GM12878 (cell line): ENCODE results near the gene ZNF644. TPM values are rescaled to one million over a fixed set of nuclear protein-coding genes. Genes with fewer than 3 reads are reported as not detected.

Experiments
- ASH2L ChIP-seq: fragments of 300-600, 200-600 bp; sonication (generic); IDR thresholded peaks from 2 replicates; pipeline ENCODE4 v1.6.1; 2017; ENCODE audit warnings: low read depth, mild to moderate bottlenecking, borderline replicate concordance
- CBFB ChIP-seq: IDR thresholded peaks from 2 replicates; pipeline ENCODE4 v1.6.1; 2016; ENCODE audit warnings: antibody characterized with exemption, low read depth
- CREM ChIP-seq: IDR thresholded peaks from 2 replicates; pipeline ENCODE4 v1.6.1; 2014; ENCODE audit warnings: antibody characterized with exemption, low read depth
- EZH2 ChIP-seq: IDR thresholded peaks from 2 replicates; pipeline ENCODE4 v1.6.1; 2012; ENCODE audit warnings: low read depth, mild to moderate bottlenecking, control low read depth, inconsistent platforms, low read length, borderline replicate concordance; ENCODE audit not compliant: control insufficient read depth
- FOS ChIP-seq: IDR thresholded peaks from 3 replicates; pipeline ENCODE4 v1.6.1; 2011; ENCODE audit warnings: borderline replicate concordance; ENCODE audit not compliant: insufficient read length; ENCODE audit errors: extremely low read depth
- FOXK2 ChIP-seq: fragments of 450-650 bp; IDR thresholded peaks from 2 replicates; pipeline ENCODE4 v1.6.1; 2017; ENCODE audit warnings: mild to moderate bottlenecking, moderate library complexity
- HCFC1 ChIP-seq: fragments of 150-350 bp; IDR thresholded peaks from 2 replicates; pipeline ENCODE4 v1.6.1; 2014; ENCODE audit warnings: low read length
- HDGF ChIP-seq: fragments of 450-650 bp; IDR thresholded peaks from 2 replicates; pipeline ENCODE4 v1.6.1; 2016; ENCODE audit warnings: antibody characterized with exemption
- JUNB ChIP-seq: IDR thresholded peaks from 2 replicates; pipeline ENCODE4 v1.6.1; 2016; ENCODE audit warnings: antibody characterized with exemption, mild to moderate bottlenecking
- MEF2B ChIP-seq: fragments of 450-650 bp; IDR thresholded peaks from 2 replicates; pipeline ENCODE4 v1.6.1; 2018; ENCODE audit warnings: mild to moderate bottlenecking, moderate library complexity; ENCODE audit not compliant: partially characterized antibody, poor library complexity, severe bottlenecking
- MXI1 ChIP-seq: fragments of 150-350 bp; IDR thresholded peaks from 2 replicates; pipeline ENCODE4 v1.6.1; 2011; ENCODE audit warnings: low read depth, mild to moderate bottlenecking, inconsistent platforms, low read length, improper control_type of control experiment
- NFXL1 ChIP-seq: fragments of 450-650 bp; IDR thresholded peaks from 2 replicates; pipeline ENCODE4 v1.6.1; 2017; ENCODE audit warnings: antibody characterized with exemption, mild to moderate bottlenecking, borderline replicate concordance
- NFYB ChIP-seq: IDR thresholded peaks from 2 replicates; pipeline ENCODE4 v1.6.1; 2011; ENCODE audit warnings: low read depth, mild to moderate bottlenecking, low read length, improper control_type of control experiment, moderate library complexity; ENCODE audit not compliant: insufficient read depth
- PAX8 ChIP-seq: fragments of 450-650 bp; IDR thresholded peaks from 2 replicates; pipeline ENCODE4 v1.6.1; 2017; ENCODE audit warnings: mild to moderate bottlenecking, moderate library complexity
- RAD21 ChIP-seq: IDR thresholded peaks from 2 replicates; pipeline ENCODE4 v1.6.1; 2011; ENCODE audit warnings: mild to moderate bottlenecking, low read depth, low read length, moderate library complexity; ENCODE audit not compliant: insufficient read depth
- RAD51 ChIP-seq: fragments of 450-650 bp; IDR thresholded peaks from 2 replicates; pipeline ENCODE4 v1.6.1; 2016; ENCODE audit warnings: moderate library complexity, mild to moderate bottlenecking, inconsistent platforms
- RELA ChIP-seq: fragments of 450-650 bp; IDR thresholded peaks from 2 replicates; pipeline ENCODE4 v1.8.0; 2014; ENCODE audit warnings: borderline replicate concordance; ENCODE audit not compliant: partially characterized antibody
- RUNX3 ChIP-seq: IDR thresholded peaks from 2 replicates; pipeline ENCODE4 v1.6.1; 2012; ENCODE audit warnings: low read length, inconsistent platforms
- SPI1 ChIP-seq: IDR thresholded peaks from 2 replicates; pipeline ENCODE4 v1.6.1; 2011; ENCODE audit warnings: low read depth, mild to moderate bottlenecking, low read length, moderate library complexity, borderline replicate concordance; ENCODE audit not compliant: insufficient read depth
- TCF3 ChIP-seq: IDR thresholded peaks from 2 replicates; pipeline ENCODE4 v1.6.1; 2012; ENCODE audit warnings: low read depth, mild to moderate bottlenecking, low read length, borderline replicate concordance; ENCODE audit not compliant: insufficient read depth
- ZNF622 ChIP-seq: fragments of 450-650 bp; IDR thresholded peaks from 2 replicates; pipeline ENCODE4 v1.6.1; 2017; ENCODE audit warnings: mild to moderate bottlenecking, inconsistent platforms
- ZZZ3 ChIP-seq: IDR thresholded peaks from 2 replicates; pipeline ENCODE4 v1.6.1; 2011; ENCODE audit warnings: low read depth; ENCODE audit not compliant: control insufficient read depth, insufficient read length
- polyA plus RNA-seq, 11 experiments: library from polyadenylated mRNA; depleted of rRNA in 4 of 11; unstranded in 6 of 11; stranded (reverse) in 5 of 11; fragments of >200 nt; fragmentation: Nextera tagmentation in 4 of 11; fragmentation: Illumina TruSeq in 1 of 11; extraction: Ambion mirVana in 4 of 11; extraction: Trizol in 1 of 11; gene quantifications; 1 replicate in 1 of 11; 2 replicates in 10 of 11; pipeline versions ENCODE4 v1.2.1 to v1.2.3, GENCODE V29; 2011 to 2016; ENCODE audit warnings: inconsistent platforms in 2 of 11, missing spikeins in 2 of 11, low read depth in 1 of 11
- total RNA-seq, 4 experiments: library from RNA; depleted of rRNA in 3 of 4; stranded (reverse); fragments of >200 nt in 3 of 4; fragmentation: Illumina TruSeq in 1 of 4; extraction: Trizol in 1 of 4; gene quantifications; 2 replicates each; pipeline versions ENCODE4 v1.2.1 to v1.2.3, GENCODE V29; 2013 to 2021
- TF ChIP-seq, protein P1 (sequence below): fragments of 450-650 bp; IDR thresholded peaks from 2 replicates; pipeline ENCODE4 v1.6.1; 2017; ENCODE audit warnings: antibody characterized with exemption, mild to moderate bottlenecking, moderate library complexity
- TF ChIP-seq, protein P2 (sequence below): fragments of 450-650 bp; IDR thresholded peaks from 2 replicates; pipeline ENCODE4 v1.6.1; 2017; ENCODE audit warnings: borderline replicate concordance
- TF ChIP-seq, protein P3 (sequence below): fragments of 450-650 bp; IDR thresholded peaks from 2 replicates; pipeline ENCODE4 v1.6.1; 2014; ENCODE audit warnings: mild to moderate bottlenecking
- TF ChIP-seq, protein P4 (sequence below): IDR thresholded peaks from 2 replicates; pipeline ENCODE4 v1.6.1; 2011; ENCODE audit warnings: low read depth, low read length, improper control_type of control experiment, borderline replicate concordance

The ZNF644 gene
- total and polyA plus RNA-seq, 10 of the 15 experiments (the other 5 are each of a cell fraction or from before 2014, with no cell fraction given) = 17.7 to 55.3 (median 29.5) TPM

DNA sequence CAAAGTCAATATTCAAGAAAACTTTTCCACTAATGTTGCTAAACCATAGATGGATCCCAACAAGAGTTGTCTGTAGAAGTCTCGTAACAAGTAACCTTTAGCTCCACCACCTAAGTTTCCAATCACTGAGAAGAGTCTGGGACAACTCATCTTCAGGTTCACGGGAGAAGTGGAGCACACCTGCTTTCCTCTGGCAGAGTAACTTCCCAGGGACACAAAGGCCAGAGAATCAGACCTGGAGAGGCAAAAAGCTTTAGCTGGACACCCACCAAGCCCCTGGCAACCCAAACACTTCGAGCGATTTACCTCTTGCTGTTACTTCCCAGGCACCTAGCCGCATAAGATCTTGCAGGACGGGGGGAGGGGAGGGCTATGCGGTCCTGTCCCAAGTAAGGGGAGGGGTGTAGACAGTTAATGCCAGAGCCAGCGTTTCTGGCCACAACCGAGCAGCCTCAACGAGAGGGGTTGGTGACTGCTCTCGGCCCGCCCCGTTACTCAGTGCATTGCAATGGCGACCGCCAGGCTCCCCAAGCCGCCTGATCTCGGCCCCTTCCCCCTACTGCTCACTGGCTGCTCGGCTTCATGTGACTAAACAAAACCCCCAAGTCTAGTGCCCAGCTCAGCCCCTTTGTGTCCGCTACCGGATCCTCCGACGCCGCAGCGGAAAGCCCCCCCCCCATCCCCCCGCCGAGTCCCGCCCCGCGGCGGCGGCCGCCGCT lies 709 bp downstream of the ZNF644 start (continued):
- TF ChIP-seq, protein P1, sequence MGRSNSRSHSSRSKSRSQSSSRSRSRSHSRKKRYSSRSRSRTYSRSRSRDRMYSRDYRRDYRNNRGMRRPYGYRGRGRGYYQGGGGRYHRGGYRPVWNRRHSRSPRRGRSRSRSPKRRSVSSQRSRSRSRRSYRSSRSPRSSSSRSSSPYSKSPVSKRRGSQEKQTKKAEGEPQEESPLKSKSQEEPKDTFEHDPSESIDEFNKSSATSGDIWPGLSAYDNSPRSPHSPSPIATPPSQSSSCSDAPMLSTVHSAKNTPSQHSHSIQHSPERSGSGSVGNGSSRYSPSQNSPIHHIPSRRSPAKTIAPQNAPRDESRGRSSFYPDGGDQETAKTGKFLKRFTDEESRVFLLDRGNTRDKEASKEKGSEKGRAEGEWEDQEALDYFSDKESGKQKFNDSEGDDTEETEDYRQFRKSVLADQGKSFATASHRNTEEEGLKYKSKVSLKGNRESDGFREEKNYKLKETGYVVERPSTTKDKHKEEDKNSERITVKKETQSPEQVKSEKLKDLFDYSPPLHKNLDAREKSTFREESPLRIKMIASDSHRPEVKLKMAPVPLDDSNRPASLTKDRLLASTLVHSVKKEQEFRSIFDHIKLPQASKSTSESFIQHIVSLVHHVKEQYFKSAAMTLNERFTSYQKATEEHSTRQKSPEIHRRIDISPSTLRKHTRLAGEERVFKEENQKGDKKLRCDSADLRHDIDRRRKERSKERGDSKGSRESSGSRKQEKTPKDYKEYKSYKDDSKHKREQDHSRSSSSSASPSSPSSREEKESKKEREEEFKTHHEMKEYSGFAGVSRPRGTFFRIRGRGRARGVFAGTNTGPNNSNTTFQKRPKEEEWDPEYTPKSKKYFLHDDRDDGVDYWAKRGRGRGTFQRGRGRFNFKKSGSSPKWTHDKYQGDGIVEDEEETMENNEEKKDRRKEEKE = no peak
- no peak for TF ChIP-seq ZNF622
- no peak for TF ChIP-seq EZH2
- peak; percentile 88 for TF ChIP-seq RAD51
- no peak for TF ChIP-seq NFXL1
- no peak for TF ChIP-seq MXI1
- TF ChIP-seq TCF3 = no peak; the same call in 1 of the 2 replicates
- TF ChIP-seq ASH2L = no peak
- no peak for TF ChIP-seq PAX8
- no peak for TF ChIP-seq RUNX3
- TF ChIP-seq, protein P2, sequence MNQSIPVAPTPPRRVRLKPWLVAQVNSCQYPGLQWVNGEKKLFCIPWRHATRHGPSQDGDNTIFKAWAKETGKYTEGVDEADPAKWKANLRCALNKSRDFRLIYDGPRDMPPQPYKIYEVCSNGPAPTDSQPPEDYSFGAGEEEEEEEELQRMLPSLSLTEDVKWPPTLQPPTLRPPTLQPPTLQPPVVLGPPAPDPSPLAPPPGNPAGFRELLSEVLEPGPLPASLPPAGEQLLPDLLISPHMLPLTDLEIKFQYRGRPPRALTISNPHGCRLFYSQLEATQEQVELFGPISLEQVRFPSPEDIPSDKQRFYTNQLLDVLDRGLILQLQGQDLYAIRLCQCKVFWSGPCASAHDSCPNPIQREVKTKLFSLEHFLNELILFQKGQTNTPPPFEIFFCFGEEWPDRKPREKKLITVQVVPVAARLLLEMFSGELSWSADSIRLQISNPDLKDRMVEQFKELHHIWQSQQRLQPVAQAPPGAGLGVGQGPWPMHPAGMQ = no peak
- no peak for TF ChIP-seq FOXK2
- TF ChIP-seq, protein P3, sequence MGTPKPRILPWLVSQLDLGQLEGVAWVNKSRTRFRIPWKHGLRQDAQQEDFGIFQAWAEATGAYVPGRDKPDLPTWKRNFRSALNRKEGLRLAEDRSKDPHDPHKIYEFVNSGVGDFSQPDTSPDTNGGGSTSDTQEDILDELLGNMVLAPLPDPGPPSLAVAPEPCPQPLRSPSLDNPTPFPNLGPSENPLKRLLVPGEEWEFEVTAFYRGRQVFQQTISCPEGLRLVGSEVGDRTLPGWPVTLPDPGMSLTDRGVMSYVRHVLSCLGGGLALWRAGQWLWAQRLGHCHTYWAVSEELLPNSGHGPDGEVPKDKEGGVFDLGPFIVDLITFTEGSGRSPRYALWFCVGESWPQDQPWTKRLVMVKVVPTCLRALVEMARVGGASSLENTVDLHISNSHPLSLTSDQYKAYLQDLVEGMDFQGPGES = no peak
- TF ChIP-seq ZZZ3 = no peak
- no peak for TF ChIP-seq CREM
- no peak for TF ChIP-seq MEF2B
- TF ChIP-seq RELA = no peak
- TF ChIP-seq, protein P4, sequence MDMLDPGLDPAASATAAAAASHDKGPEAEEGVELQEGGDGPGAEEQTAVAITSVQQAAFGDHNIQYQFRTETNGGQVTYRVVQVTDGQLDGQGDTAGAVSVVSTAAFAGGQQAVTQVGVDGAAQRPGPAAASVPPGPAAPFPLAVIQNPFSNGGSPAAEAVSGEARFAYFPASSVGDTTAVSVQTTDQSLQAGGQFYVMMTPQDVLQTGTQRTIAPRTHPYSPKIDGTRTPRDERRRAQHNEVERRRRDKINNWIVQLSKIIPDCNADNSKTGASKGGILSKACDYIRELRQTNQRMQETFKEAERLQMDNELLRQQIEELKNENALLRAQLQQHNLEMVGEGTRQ = peak; percentile 75
- TF ChIP-seq SPI1 = no peak
- TF ChIP-seq RAD21 = no peak
- no peak for TF ChIP-seq CBFB
- peak; percentile 46; the same call in 1 of the 2 replicates for TF ChIP-seq HDGF
- TF ChIP-seq HCFC1 = peak; percentile 10; the same call in 1 of the 2 replicates
- no peak for TF ChIP-seq JUNB
- peak; percentile 89 for TF ChIP-seq NFYB
- TF ChIP-seq FOS = no peak
